HepG2 (cell line): ENCODE results near the gene ZNF526. TPM values are rescaled to one million over a fixed set of nuclear protein-coding genes. Genes with fewer than 3 reads are reported as not detected.

ENCODE experiments used
- AHR ChIP-seq: IDR thresholded peaks from 2 replicates; pipeline ENCODE4 v1.6.1; 2018; ENCODE audit warnings: missing genetic modification reagents, missing compliant biosample characterization
- ATF1 ChIP-seq: IDR thresholded peaks from 2 replicates; pipeline ENCODE4 v1.6.1; 2016; ENCODE audit warnings: mild to moderate bottlenecking, control low read depth
- ATF7-NPFF ChIP-seq: sonication (generic); formaldehyde crosslinking; IDR thresholded peaks from 2 replicates; pipeline ENCODE4 v1.8.1; 2023; ENCODE audit warnings: mild to moderate bottlenecking, low read depth, missing genetic modification reagents, moderate library complexity
- BRCA1 ChIP-seq: sonication (generic); formaldehyde crosslinking; IDR thresholded peaks from 2 replicates; pipeline ENCODE4 v1.4.0; 2020; ENCODE audit warnings: missing genetic modification reagents
- DR1 ChIP-seq: sonication (generic); formaldehyde crosslinking; IDR thresholded peaks from 2 replicates; pipeline ENCODE4 v1.8.0; 2021; ENCODE audit warnings: mild to moderate bottlenecking, missing genetic modification reagents, inconsistent platforms
- HMG20A ChIP-seq: IDR thresholded peaks from 2 replicates; pipeline ENCODE4 v1.6.1; 2016; ENCODE audit warnings: borderline replicate concordance
- IKZF4 ChIP-seq: sonication (generic); formaldehyde crosslinking; IDR thresholded peaks from 2 replicates; pipeline ENCODE4 v1.5.1; 2020; ENCODE audit warnings: borderline replicate concordance, mild to moderate bottlenecking, low read depth, missing genetic modification reagents; ENCODE audit errors: not compliant biosample characterization
- JUND ChIP-seq: sonication (generic); formaldehyde crosslinking; IDR thresholded peaks from 2 replicates; pipeline ENCODE4 v1.8.0; 2022; ENCODE audit warnings: mild to moderate bottlenecking, missing genetic modification reagents
- KAT8 ChIP-seq: IDR thresholded peaks from 2 replicates; pipeline ENCODE4 v1.6.1; 2016; ENCODE audit warnings: missing genetic modification reagents, missing compliant biosample characterization
- KMT2A ChIP-seq: sonication (generic); formaldehyde crosslinking; IDR thresholded peaks from 2 replicates; pipeline ENCODE4 v1.4.0; 2020; ENCODE audit warnings: missing genetic modification reagents
- MED8 ChIP-seq: sonication (generic); formaldehyde crosslinking; IDR thresholded peaks from 2 replicates; pipeline ENCODE4 v1.8.1; 2023; ENCODE audit warnings: mild to moderate bottlenecking, missing genetic modification reagents; ENCODE audit not compliant: insufficient replicate concordance
- MTA1 ChIP-seq: sonication (generic); formaldehyde crosslinking; IDR thresholded peaks from 2 replicates; pipeline ENCODE4 v1.4.0; 2020; ENCODE audit warnings: missing genetic modification reagents, mild to moderate bottlenecking, borderline replicate concordance
- RFX5 ChIP-seq: IDR thresholded peaks from 2 replicates; pipeline ENCODE4 v1.6.1; 2011; ENCODE audit warnings: low read depth, low read length, improper control_type of control experiment
- SMAD1 ChIP-seq: sonication (generic); formaldehyde crosslinking; IDR thresholded peaks from 2 replicates; pipeline ENCODE4 v1.4.0; 2020; ENCODE audit warnings: missing genetic modification reagents, low read depth, mild to moderate bottlenecking, borderline replicate concordance
- SNRNP70 ChIP-seq: fragments of 200-400 bp; formaldehyde crosslinking; IDR thresholded peaks from 2 replicates; pipeline ENCODE4 v1.6.1; 2017; ENCODE audit warnings: mild to moderate bottlenecking, low read depth, low read length, moderate library complexity
- TBL1XR1 ChIP-seq: fragments of 150-350 bp; IDR thresholded peaks from 2 replicates; pipeline ENCODE4 v1.6.1; 2014; ENCODE audit warnings: borderline replicate concordance, low read length; ENCODE audit not compliant: partially characterized antibody
- TRIM24 ChIP-seq: sonication (generic); formaldehyde crosslinking; IDR thresholded peaks from 2 replicates; pipeline ENCODE4 v1.8.0; 2022; ENCODE audit warnings: mild to moderate bottlenecking, missing genetic modification reagents
- ZC3H4 ChIP-seq: sonication (generic); formaldehyde crosslinking; IDR thresholded peaks from 2 replicates; pipeline ENCODE4 v1.4.0; 2020; ENCODE audit warnings: missing genetic modification reagents, borderline replicate concordance
- ZNF337 ChIP-seq: sonication (generic); formaldehyde crosslinking; IDR thresholded peaks from 2 replicates; pipeline ENCODE4 v1.5.1; 2020; ENCODE audit warnings: missing genetic modification reagents, low read depth, mild to moderate bottlenecking, borderline replicate concordance
- ZNF33A ChIP-seq: sonication (generic); formaldehyde crosslinking; IDR thresholded peaks from 2 replicates; pipeline ENCODE4 v1.5.1; 2020; ENCODE audit warnings: missing genetic modification reagents, mild to moderate bottlenecking, moderate library complexity, borderline replicate concordance
- ZNF431 ChIP-seq: sonication (generic); formaldehyde crosslinking; IDR thresholded peaks from 2 replicates; pipeline ENCODE4 v1.9.0; 2022; ENCODE audit warnings: missing genetic modification reagents, low read depth, mild to moderate bottlenecking, borderline replicate concordance
- ZNF484 ChIP-seq: sonication (generic); formaldehyde crosslinking; IDR thresholded peaks from 2 replicates; pipeline ENCODE4 v1.5.1; 2020; ENCODE audit warnings: mild to moderate bottlenecking, low read depth, missing genetic modification reagents, borderline replicate concordance
- polyA plus RNA-seq, 8 experiments: library from polyadenylated mRNA; depleted of rRNA in 3 of 8; stranded (reverse) in 7 of 8; unstranded in 1 of 8; fragments of >200 nt; fragmentation: Illumina TruSeq in 4 of 8; extraction: Trizol in 4 of 8; gene quantifications; 2 replicates each; pipeline versions ENCODE4 v1.2.1 to v1.2.3, GENCODE V29; 2011 to 2016; ENCODE audit warnings: low read depth in 4 of 8, missing spikeins in 1 of 8, mixed read lengths in 1 of 8; ENCODE audit not compliant: insufficient read depth in 1 of 8
- total RNA-seq, 5 experiments: library from RNA; depleted of rRNA; stranded (reverse); fragments of >200 nt; fragmentation: Illumina TruSeq; extraction: Trizol; gene quantifications; 2 replicates each; pipeline ENCODE4 v1.2.3, GENCODE V29; 2016; ENCODE audit warnings: low read depth in 1 of 5
- TF ChIP-seq, protein P1 (sequence below): IDR thresholded peaks from 2 replicates; pipeline ENCODE4 v1.4.0; 2020; ENCODE audit warnings: mild to moderate bottlenecking, missing genetic modification reagents
- TF ChIP-seq, protein P2 (sequence below): sonication (generic); formaldehyde crosslinking; IDR thresholded peaks from 2 replicates; pipeline ENCODE4 v1.5.0; 2020; ENCODE audit warnings: missing genetic modification reagents
- TF ChIP-seq, protein P3 (sequence below): sonication (generic); formaldehyde crosslinking; IDR thresholded peaks from 2 replicates; pipeline ENCODE4 v1.9.0; 2022; ENCODE audit warnings: low read depth, missing genetic modification reagents

Gene ZNF526
- total and polyA plus RNA-seq, 2 of the 13 experiments (the other 11 are each of a cell fraction or from before 2014, with no cell fraction given): 3.3 to 8.4 TPM

DNA sequence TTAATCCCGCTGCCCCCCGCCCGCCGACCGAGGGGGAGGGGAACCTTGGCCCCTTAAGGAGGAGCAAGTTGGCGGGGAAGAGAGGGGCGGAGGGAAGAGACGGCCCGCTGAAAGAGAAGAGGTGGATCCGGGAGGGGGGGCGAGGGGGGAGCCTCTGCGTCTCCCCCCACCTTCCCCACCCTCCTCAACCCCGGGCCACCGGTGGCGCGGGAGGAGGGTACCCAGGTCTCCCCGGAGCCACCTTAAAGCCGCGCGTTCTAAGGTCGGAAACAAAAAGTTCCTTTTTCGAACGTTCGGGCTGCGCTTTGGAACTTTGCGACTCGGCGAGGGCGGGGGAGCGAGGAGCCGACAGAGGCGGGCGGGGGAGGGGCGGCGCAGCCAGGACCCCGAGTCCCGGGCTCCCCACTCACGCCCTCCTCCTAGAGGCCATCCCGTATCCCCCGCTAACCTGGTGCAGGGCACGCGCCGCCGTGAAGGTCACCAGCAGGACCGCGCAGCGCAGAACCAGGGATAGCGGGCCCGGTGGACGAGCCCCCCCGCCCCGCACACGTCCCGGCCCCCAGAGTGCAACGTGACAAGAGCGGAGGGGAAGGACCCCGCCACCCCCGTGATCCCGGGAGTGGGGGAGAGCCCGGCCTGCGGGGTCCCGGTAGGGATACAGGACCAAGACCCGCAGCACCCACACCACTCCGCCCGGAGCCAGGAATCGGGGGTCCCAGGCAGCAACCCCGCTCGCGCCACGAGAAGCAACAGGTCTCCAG lies 34.2 kb downstream of the ZNF526 start (continued):
- TF ChIP-seq ZNF431 (CRISPR knock-in tag) (no peak), AHR (CRISPR knock-in tag) (0 out of 2 replicates have a peak, but pooled peaks have one; percentile 35), ATF7-NPFF (CRISPR knock-in tag) (no peak), ATF1 (CRISPR knock-in tag) (no peak), HMG20A (CRISPR knock-in tag) (no peak), KAT8 (no peak), IKZF4 (CRISPR knock-in tag) (no peak), JUND (CRISPR knock-in tag) (0 out of 2 replicates have a peak, but pooled peaks have one; percentile 4), ZNF337 (CRISPR knock-in tag) (no peak), TBL1XR1 (peak; percentile 38), MED8 (no peak), MTA1 (CRISPR knock-in tag) (no peak), ZC3H4 (CRISPR knock-in tag) (0 out of 2 replicates have a peak, but pooled peaks have one; percentile 68), RFX5 (no peak), SMAD1 (CRISPR knock-in tag) (no peak), SNRNP70 (no peak), ZNF33A (CRISPR knock-in tag) (no peak), DR1 (CRISPR knock-in tag) (no peak), BRCA1 (CRISPR knock-in tag) (no peak), KMT2A (CRISPR knock-in tag) (no peak), TRIM24 (CRISPR knock-in tag) (no peak), ZNF484 (CRISPR knock-in tag) (no peak)
- TF ChIP-seq, protein P1, sequence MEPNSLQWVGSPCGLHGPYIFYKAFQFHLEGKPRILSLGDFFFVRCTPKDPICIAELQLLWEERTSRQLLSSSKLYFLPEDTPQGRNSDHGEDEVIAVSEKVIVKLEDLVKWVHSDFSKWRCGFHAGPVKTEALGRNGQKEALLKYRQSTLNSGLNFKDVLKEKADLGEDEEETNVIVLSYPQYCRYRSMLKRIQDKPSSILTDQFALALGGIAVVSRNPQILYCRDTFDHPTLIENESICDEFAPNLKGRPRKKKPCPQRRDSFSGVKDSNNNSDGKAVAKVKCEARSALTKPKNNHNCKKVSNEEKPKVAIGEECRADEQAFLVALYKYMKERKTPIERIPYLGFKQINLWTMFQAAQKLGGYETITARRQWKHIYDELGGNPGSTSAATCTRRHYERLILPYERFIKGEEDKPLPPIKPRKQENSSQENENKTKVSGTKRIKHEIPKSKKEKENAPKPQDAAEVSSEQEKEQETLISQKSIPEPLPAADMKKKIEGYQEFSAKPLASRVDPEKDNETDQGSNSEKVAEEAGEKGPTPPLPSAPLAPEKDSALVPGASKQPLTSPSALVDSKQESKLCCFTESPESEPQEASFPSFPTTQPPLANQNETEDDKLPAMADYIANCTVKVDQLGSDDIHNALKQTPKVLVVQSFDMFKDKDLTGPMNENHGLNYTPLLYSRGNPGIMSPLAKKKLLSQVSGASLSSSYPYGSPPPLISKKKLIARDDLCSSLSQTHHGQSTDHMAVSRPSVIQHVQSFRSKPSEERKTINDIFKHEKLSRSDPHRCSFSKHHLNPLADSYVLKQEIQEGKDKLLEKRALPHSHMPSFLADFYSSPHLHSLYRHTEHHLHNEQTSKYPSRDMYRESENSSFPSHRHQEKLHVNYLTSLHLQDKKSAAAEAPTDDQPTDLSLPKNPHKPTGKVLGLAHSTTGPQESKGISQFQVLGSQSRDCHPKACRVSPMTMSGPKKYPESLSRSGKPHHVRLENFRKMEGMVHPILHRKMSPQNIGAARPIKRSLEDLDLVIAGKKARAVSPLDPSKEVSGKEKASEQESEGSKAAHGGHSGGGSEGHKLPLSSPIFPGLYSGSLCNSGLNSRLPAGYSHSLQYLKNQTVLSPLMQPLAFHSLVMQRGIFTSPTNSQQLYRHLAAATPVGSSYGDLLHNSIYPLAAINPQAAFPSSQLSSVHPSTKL: no peak
- TF ChIP-seq, protein P2, sequence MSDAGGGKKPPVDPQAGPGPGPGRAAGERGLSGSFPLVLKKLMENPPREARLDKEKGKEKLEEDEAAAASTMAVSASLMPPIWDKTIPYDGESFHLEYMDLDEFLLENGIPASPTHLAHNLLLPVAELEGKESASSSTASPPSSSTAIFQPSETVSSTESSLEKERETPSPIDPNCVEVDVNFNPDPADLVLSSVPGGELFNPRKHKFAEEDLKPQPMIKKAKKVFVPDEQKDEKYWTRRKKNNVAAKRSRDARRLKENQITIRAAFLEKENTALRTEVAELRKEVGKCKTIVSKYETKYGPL (CRISPR knock-in tag): no peak
- TF ChIP-seq, protein P3, sequence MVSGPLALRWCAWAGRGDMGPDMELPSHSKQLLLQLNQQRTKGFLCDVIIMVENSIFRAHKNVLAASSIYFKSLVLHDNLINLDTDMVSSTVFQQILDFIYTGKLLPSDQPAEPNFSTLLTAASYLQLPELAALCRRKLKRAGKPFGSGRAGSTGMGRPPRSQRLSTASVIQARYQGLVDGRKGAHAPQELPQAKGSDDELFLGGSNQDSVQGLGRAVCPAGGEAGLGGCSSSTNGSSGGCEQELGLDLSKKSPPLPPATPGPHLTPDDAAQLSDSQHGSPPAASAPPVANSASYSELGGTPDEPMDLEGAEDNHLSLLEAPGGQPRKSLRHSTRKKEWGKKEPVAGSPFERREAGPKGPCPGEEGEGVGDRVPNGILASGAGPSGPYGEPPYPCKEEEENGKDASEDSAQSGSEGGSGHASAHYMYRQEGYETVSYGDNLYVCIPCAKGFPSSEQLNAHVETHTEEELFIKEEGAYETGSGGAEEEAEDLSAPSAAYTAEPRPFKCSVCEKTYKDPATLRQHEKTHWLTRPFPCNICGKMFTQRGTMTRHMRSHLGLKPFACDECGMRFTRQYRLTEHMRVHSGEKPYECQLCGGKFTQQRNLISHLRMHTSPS (CRISPR knock-in tag): no peak
